ENCODE measurements around the gene TGFBI.

DNA sequence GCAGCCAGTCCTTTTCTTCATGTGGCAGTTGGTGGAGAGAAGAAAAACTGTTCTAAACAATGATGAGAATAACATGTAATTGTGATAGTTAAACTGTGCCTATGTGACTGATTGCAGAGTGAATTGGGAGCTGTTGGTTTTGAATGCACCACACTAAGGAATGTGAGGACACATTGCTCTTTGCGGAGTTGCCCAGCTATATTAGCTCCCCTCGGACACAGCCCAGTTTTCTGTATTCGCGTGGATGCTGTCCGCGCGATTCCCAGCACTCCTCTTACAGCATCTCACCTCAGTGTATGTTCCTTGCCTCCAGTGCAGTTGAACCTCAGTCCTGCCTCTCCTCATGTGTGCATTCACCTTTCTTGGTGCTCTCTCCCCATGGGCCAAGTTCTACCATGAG is 32.2 kb downstream of the TGFBI start:
- TF ChIP-seq, protein P1, sequence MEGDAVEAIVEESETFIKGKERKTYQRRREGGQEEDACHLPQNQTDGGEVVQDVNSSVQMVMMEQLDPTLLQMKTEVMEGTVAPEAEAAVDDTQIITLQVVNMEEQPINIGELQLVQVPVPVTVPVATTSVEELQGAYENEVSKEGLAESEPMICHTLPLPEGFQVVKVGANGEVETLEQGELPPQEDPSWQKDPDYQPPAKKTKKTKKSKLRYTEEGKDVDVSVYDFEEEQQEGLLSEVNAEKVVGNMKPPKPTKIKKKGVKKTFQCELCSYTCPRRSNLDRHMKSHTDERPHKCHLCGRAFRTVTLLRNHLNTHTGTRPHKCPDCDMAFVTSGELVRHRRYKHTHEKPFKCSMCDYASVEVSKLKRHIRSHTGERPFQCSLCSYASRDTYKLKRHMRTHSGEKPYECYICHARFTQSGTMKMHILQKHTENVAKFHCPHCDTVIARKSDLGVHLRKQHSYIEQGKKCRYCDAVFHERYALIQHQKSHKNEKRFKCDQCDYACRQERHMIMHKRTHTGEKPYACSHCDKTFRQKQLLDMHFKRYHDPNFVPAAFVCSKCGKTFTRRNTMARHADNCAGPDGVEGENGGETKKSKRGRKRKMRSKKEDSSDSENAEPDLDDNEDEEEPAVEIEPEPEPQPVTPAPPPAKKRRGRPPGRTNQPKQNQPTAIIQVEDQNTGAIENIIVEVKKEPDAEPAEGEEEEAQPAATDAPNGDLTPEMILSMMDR (IDR thresholded peaks at IDR 0.05), result no peak
- no peak for TF ChIP-seq POLR2AphosphoS5 (IDR thresholded peaks at IDR 0.05; ENCODE audit: insufficient read depth in 1 of 2, low read depth in 1 of 2)
- TF ChIP-seq POLR2A (IDR thresholded peaks at IDR 0.05), result no peak
